ENCODE data around the gene DCAF7. TPM values are rescaled to one million over a fixed set of nuclear protein-coding genes. Genes with fewer than 3 reads are reported as not detected.

Gene DCAF7
- total RNA-seq, 1 experiment from 2014 or later = 91.5 TPM

DNA sequence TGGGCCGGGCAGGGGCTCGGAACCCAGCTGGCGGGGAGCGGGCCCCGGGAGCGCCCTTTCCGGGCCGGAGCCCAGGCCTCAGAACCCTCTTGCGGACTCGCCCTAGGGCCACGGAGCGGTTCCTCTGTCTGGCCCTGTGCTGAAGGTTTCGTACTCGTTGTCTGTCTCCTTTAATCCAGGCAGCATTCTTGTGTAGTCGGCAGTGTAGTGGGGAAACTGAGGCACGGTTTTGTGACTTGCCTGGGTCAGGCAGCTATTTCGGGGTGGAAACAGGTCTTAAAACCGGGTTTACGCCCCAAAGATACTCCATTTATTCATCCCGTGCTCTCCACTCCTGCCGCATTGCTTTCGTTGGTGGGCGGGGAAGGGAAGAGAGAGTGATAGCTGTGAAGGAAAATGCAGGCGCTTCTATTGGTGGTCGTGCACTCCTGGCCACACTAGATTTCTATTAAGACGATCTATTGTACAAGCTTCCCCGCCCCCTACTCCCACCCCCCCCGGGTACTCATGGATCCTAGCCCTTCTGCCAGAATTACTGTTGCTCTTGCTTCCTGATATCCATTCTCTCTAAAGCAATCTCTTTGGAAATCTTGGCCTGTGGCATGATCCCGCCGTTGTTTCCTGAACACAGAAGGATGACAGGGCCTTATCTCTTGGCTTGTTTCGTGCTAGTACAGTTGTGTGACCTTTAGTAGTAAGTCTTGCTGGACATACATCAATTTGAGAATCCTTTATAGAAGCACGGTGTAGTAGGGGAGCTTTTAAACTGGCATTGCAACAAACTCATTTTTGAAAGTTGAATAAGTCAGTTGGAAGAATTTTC is 751 bp downstream of the DCAF7 start:
- Mint-ChIP-seq H3K4me3 (peak overlapping the region; percentile 97), H3K9me3 (no peaks in the 10 kb centered on the region)
- CTCF ChIA-PET = interaction anchor here (1.0 to 3.3 kb wide), 13 partner anchors 8 to 144 kb away, joined by 3 to 16 read pairs (median 4); partner anchors contain the start of genes KCNH6 and MAP3K3

DNA sequence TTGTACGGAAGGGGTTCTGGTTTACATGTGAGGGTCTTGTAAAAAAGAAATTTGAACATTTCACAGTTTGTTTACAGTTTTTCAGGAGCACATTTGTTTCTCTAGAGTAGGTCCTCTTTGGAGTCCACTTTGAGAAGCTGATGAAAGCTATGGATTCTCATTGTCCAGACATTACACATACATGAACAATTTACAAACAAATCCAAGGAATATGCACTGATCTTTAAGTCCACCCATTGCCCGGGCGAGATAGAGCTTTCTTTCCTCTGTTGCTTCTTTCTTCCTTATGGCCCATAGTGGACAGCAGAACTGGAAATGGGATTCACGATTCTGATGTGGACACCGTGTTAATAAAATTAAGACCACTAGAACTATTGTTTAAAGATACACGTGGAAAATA is 1.9 kb downstream of the DCAF7 start:
- DNase-seq (ENCODE audit: low spot score) = no peak
- TF ChIP-seq, protein P1, sequence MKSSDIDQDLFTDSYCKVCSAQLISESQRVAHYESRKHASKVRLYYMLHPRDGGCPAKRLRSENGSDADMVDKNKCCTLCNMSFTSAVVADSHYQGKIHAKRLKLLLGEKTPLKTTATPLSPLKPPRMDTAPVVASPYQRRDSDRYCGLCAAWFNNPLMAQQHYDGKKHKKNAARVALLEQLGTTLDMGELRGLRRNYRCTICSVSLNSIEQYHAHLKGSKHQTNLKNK (CRISPR knock-in tag; IDR thresholded peaks at IDR 0.05) = no peak
- no peak for TF ChIP-seq GTF2I (CRISPR knock-in tag; conservative IDR thresholded peaks at IDR 0.05)
- TF ChIP-seq, protein P2, sequence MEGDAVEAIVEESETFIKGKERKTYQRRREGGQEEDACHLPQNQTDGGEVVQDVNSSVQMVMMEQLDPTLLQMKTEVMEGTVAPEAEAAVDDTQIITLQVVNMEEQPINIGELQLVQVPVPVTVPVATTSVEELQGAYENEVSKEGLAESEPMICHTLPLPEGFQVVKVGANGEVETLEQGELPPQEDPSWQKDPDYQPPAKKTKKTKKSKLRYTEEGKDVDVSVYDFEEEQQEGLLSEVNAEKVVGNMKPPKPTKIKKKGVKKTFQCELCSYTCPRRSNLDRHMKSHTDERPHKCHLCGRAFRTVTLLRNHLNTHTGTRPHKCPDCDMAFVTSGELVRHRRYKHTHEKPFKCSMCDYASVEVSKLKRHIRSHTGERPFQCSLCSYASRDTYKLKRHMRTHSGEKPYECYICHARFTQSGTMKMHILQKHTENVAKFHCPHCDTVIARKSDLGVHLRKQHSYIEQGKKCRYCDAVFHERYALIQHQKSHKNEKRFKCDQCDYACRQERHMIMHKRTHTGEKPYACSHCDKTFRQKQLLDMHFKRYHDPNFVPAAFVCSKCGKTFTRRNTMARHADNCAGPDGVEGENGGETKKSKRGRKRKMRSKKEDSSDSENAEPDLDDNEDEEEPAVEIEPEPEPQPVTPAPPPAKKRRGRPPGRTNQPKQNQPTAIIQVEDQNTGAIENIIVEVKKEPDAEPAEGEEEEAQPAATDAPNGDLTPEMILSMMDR (IDR thresholded peaks at IDR 0.05) = no peak
- no peak for TF ChIP-seq CREM (CRISPR knock-in tag; IDR thresholded peaks at IDR 0.05)
- TF ChIP-seq JAZF1 (CRISPR knock-in tag; IDR thresholded peaks at IDR 0.05) = no peak
- no peak for TF ChIP-seq FOXJ3 (CRISPR knock-in tag; IDR thresholded peaks at IDR 0.05; ENCODE audit: borderline replicate concordance)
- TF ChIP-seq, protein P3, sequence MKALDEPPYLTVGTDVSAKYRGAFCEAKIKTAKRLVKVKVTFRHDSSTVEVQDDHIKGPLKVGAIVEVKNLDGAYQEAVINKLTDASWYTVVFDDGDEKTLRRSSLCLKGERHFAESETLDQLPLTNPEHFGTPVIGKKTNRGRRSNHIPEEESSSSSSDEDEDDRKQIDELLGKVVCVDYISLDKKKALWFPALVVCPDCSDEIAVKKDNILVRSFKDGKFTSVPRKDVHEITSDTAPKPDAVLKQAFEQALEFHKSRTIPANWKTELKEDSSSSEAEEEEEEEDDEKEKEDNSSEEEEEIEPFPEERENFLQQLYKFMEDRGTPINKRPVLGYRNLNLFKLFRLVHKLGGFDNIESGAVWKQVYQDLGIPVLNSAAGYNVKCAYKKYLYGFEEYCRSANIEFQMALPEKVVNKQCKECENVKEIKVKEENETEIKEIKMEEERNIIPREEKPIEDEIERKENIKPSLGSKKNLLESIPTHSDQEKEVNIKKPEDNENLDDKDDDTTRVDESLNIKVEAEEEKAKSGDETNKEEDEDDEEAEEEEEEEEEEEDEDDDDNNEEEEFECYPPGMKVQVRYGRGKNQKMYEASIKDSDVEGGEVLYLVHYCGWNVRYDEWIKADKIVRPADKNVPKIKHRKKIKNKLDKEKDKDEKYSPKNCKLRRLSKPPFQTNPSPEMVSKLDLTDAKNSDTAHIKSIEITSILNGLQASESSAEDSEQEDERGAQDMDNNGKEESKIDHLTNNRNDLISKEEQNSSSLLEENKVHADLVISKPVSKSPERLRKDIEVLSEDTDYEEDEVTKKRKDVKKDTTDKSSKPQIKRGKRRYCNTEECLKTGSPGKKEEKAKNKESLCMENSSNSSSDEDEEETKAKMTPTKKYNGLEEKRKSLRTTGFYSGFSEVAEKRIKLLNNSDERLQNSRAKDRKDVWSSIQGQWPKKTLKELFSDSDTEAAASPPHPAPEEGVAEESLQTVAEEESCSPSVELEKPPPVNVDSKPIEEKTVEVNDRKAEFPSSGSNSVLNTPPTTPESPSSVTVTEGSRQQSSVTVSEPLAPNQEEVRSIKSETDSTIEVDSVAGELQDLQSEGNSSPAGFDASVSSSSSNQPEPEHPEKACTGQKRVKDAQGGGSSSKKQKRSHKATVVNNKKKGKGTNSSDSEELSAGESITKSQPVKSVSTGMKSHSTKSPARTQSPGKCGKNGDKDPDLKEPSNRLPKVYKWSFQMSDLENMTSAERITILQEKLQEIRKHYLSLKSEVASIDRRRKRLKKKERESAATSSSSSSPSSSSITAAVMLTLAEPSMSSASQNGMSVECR (CRISPR knock-in tag; IDR thresholded peaks at IDR 0.05; ENCODE audit: borderline replicate concordance) = no peak
- ChIA-PET CTCF (interaction anchor here (0.6 to 3.3 kb wide), 6 partner anchors 9 to 127 kb away, joined by 3 to 16 read pairs (median 4); partner anchors contain the start of gene KCNH6), POLR2A (interaction anchor here (0.6 kb wide), 2 partner anchors 70 to 123 kb away, joined by 5 to 7 read pairs; partner anchors contain the start of gene MAP3K3)
- H3K27me3 Mint-ChIP-seq (ENCODE audit: low read depth) = no peaks in the 10 kb centered on the region
- H3K4me3 Mint-ChIP-seq = peak overlapping the region; percentile 97
- peaks cover 18% of the 10 kb centered on the region for H3K4me1 Mint-ChIP-seq
- H3K36me3 Mint-ChIP-seq = peaks cover 7% of the 10 kb centered on the region
- ATAC-seq = no peak
- H3K27ac Mint-ChIP-seq = 0 out of 2 replicates have a peak overlapping the region, but pooled peaks have one; percentile 66
- H3K9me3 Mint-ChIP-seq = no peaks in the 10 kb centered on the region

More for the DNA sequence above, 751 bp downstream of the DCAF7 start:
- Mint-ChIP-seq H3K27ac (peak overlapping the region; percentile 96), H3K27me3 (ENCODE audit: low read depth) (no peaks in the 10 kb centered on the region), H3K36me3 (peaks cover 3% of the 10 kb centered on the region), H3K4me1 (peaks cover 18% of the 10 kb centered on the region)
- DNase-seq (ENCODE audit: low spot score) (no peak), ATAC-seq (0 out of 2 replicates have a peak, but pooled peaks have one; percentile 1)
- POLR2A ChIA-PET = interaction anchor here (0.6 to 1.1 kb wide), 3 partner anchors 28 to 148 kb away, joined by 3 read pairs; partner anchors contain the start of gene MAP3K3
- TF ChIP-seq, protein P4, sequence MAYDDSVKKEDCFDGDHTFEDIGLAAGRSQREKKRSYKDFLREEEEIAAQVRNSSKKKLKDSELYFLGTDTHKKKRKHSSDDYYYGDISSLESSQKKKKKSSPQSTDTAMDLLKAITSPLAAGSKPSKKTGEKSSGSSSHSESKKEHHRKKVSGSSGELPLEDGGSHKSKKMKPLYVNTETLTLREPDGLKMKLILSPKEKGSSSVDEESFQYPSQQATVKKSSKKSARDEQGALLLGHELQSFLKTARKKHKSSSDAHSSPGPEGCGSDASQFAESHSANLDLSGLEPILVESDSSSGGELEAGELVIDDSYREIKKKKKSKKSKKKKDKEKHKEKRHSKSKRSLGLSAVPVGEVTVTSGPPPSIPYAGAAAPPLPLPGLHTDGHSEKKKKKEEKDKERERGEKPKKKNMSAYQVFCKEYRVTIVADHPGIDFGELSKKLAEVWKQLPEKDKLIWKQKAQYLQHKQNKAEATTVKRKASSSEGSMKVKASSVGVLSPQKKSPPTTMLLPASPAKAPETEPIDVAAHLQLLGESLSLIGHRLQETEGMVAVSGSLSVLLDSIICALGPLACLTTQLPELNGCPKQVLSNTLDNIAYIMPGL (CRISPR knock-in tag; IDR thresholded peaks at IDR 0.05) = peak; percentile 21; the same call in 1 of the 2 replicates
- TF ChIP-seq, protein P3 (CRISPR knock-in tag; IDR thresholded peaks at IDR 0.05; ENCODE audit: borderline replicate concordance) = peak; percentile 81; the same call in 1 of the 2 replicates
- TF ChIP-seq PRRX2 (CRISPR knock-in tag; IDR thresholded peaks at IDR 0.05) = no peak

Measured in WTC11 (cell line).